SK-N-SH (cell line): ENCODE data around the gene DIPK1A. TPM values are rescaled to one million over a fixed set of nuclear protein-coding genes. Genes with fewer than 3 reads are reported as not detected.

Source experiments
- CTCF ChIA-PET: fragments of 300-600, 350-600 bp; formaldehyde crosslinking; extraction: SDS; loops from one replicate; lab custom pipeline; 2021; lab: Yijun Ruan, JAX
- POLR2A ChIA-PET: fragments of 350-600 bp; sonication (Branson Sonifier 250); formaldehyde crosslinking; extraction: SDS; loops from one replicate; lab custom pipeline; 2020; ENCODE audit warnings: antibody characterized with exemption, inconsistent platforms; lab: Yijun Ruan, JAX
- DNase-seq: peaks from one replicate; pipeline ENCODE4 v3.0.0; 2012
- H2AFZ ChIP-seq: fragments of 200-600 bp; sonication (generic); 2 replicates; pipeline ENCODE4 v1.8.1; 2016; ENCODE audit warnings: antibody characterized with exemption, mild to moderate bottlenecking, low read depth
- H3F3A ChIP-seq: fragments of 200-600 bp; sonication (generic); replicated peaks from 2 replicates; pipeline ENCODE3; 2016; ENCODE audit warnings: antibody characterized with exemption, mild to moderate bottlenecking; ENCODE audit not compliant: insufficient read depth
- H3K27ac ChIP-seq, 2 experiments: fragments of 200-500 bp in 1 of 2; fragments of 200-600 bp in 1 of 2; sonication (Bioruptor generic) in 1 of 2; sonication (generic), shearing (Covaris generic) in 1 of 2; 2 replicates each; pipeline versions ENCODE4 v1.5.1 to v1.6.1; 2014 to 2016; ENCODE audit warnings: low read depth in 2 of 2, inconsistent platforms in 1 of 2, low read length in 1 of 2, mild to moderate bottlenecking in 1 of 2, mixed read lengths in 1 of 2
- H3K27me3 ChIP-seq: fragments of 200-600 bp; sonication (generic), shearing (Covaris generic); 2 replicates; pipeline ENCODE4 v1.6.1; 2016; ENCODE audit warnings: mixed run types; ENCODE audit not compliant: insufficient read depth
- H3K36me3 ChIP-seq, 2 experiments: fragments of 200-500 bp in 1 of 2; fragments of 200-600 bp in 1 of 2; sonication (Bioruptor generic) in 1 of 2; sonication (generic) in 1 of 2; replicated peaks in 1 of 2; 2 replicates each; pipeline versions ENCODE3 to v1.5.1; 2014 to 2016; ENCODE audit warnings: low read length in 1 of 2, mild to moderate bottlenecking in 1 of 2; ENCODE audit not compliant: insufficient read depth in 2 of 2, control insufficient read depth in 1 of 2
- H3K4me1 ChIP-seq, 2 experiments: fragments of 200-500 bp in 1 of 2; fragments of 200-600 bp in 1 of 2; sonication (Bioruptor generic) in 1 of 2; sonication (generic), shearing (Covaris generic) in 1 of 2; 2 replicates each; pipeline versions ENCODE4 v1.5.1 to v1.6.1; 2014 to 2016; ENCODE audit warnings: low read depth in 1 of 2, low read length in 1 of 2, mixed run types in 1 of 2; ENCODE audit not compliant: insufficient read depth in 2 of 2, control insufficient read depth in 1 of 2
- H3K4me2 ChIP-seq: fragments of 200-600 bp; sonication (generic), shearing (Covaris generic); 2 replicates; pipeline ENCODE4 v1.6.1; 2017; ENCODE audit warnings: mixed run types
- H3K4me3 ChIP-seq, 2 experiments: fragments of 200-500 bp in 1 of 2; fragments of 200-600 bp in 1 of 2; sonication (Bioruptor generic) in 1 of 2; sonication (generic), shearing (Covaris generic) in 1 of 2; 2 replicates each; pipeline versions ENCODE4 v1.5.1 to v1.8.1; 2014 to 2016; ENCODE audit warnings: low read depth in 2 of 2, inconsistent platforms in 1 of 2, low read length in 1 of 2, mild to moderate bottlenecking in 1 of 2, mixed read lengths in 1 of 2, moderate library complexity in 1 of 2
- H3K79me2 ChIP-seq: fragments of 200-600 bp; sonication (generic); 2 replicates; pipeline ENCODE4 v1.8.1; 2017; ENCODE audit warnings: mild to moderate bottlenecking; ENCODE audit not compliant: insufficient read depth
- H3K9ac ChIP-seq: fragments of 200-600 bp; sonication (generic); 2 replicates; pipeline ENCODE4 v1.6.1; 2017; ENCODE audit warnings: mixed run types
- H3K9me2 ChIP-seq: fragments of 200-600 bp; sonication (generic); 2 replicates; pipeline ENCODE4 v1.6.1; 2017; ENCODE audit warnings: mixed run types
- H3K9me3 ChIP-seq: fragments of 200-600 bp; sonication (generic); 2 replicates; pipeline ENCODE4 v1.6.1; 2017; ENCODE audit warnings: mixed run types, mild to moderate bottlenecking, moderate library complexity
- H4K20me1 ChIP-seq: fragments of 200-600 bp; sonication (generic); 2 replicates; pipeline ENCODE4 v1.6.1; 2017; ENCODE audit warnings: mild to moderate bottlenecking, mixed run types; ENCODE audit not compliant: insufficient read depth
- CHD2 ChIP-seq: fragments of 150-350 bp; IDR thresholded peaks from 2 replicates; pipeline ENCODE4 v1.6.1; 2018; ENCODE audit warnings: low read length; ENCODE audit not compliant: partially characterized antibody
- EP300 ChIP-seq, 2 experiments: IDR thresholded peaks; 2 replicates each; pipeline versions ENCODE4 v1.4.0 to v1.6.1; 2012; ENCODE audit warnings: borderline replicate concordance in 1 of 2, low read depth in 1 of 2, low read length in 1 of 2
- EZH2phosphoT487 ChIP-seq: fragments of 200-600 bp; sonication (generic); IDR thresholded peaks from 2 replicates; pipeline ENCODE4 v1.6.1; 2017; ENCODE audit warnings: low read depth, mixed run types, mild to moderate bottlenecking, antibody characterized with exemption, moderate library complexity, borderline replicate concordance
- FOSL2 ChIP-seq: IDR thresholded peaks from 2 replicates; pipeline ENCODE4 v1.4.0; 2012; ENCODE audit warnings: low read depth, mild to moderate bottlenecking, moderate library complexity, borderline replicate concordance
- FOXJ3 ChIP-seq: sonication (generic); formaldehyde crosslinking; IDR thresholded peaks from 2 replicates; pipeline ENCODE4 v1.5.1; 2020; ENCODE audit warnings: mild to moderate bottlenecking, missing genetic modification reagents
- FOXM1 ChIP-seq: IDR thresholded peaks from 2 replicates; pipeline ENCODE4 v1.4.0; 2012; ENCODE audit warnings: low read depth, mild to moderate bottlenecking
- GABPA ChIP-seq: IDR thresholded peaks from 2 replicates; pipeline ENCODE4 v1.4.0; 2012; ENCODE audit warnings: low read depth, mild to moderate bottlenecking
- GATA2 ChIP-seq: sonication (generic); formaldehyde crosslinking; IDR thresholded peaks from 2 replicates; pipeline ENCODE4 v1.5.0; 2020; ENCODE audit warnings: mild to moderate bottlenecking, missing genetic modification reagents
- JUND ChIP-seq: IDR thresholded peaks from 2 replicates; pipeline ENCODE4 v1.4.0; 2012
- MEF2A ChIP-seq: IDR thresholded peaks from 2 replicates; pipeline ENCODE4 v1.4.0; 2012; ENCODE audit warnings: low read depth, borderline replicate concordance
- NFIC ChIP-seq: IDR thresholded peaks from 2 replicates; pipeline ENCODE4 v1.4.0; 2012; ENCODE audit warnings: borderline replicate concordance
- NRF1 ChIP-seq: IDR thresholded peaks from 2 replicates; pipeline ENCODE4 v1.6.1; 2012; ENCODE audit warnings: low read depth, mild to moderate bottlenecking, low read length
- POLR2AphosphoS5 ChIP-seq: IDR thresholded peaks from 2 replicates; pipeline ENCODE4 v1.6.1; 2012; ENCODE audit warnings: low read depth, low read length
- RAD21 ChIP-seq: IDR thresholded peaks from 2 replicates; pipeline ENCODE4 v1.6.1; 2012; ENCODE audit warnings: mild to moderate bottlenecking, low read length
- RCOR1 ChIP-seq: fragments of 150-350 bp; IDR thresholded peaks from 2 replicates; pipeline ENCODE4 v1.6.1; 2017; ENCODE audit warnings: antibody characterized with exemption, low read length
- REST ChIP-seq: IDR thresholded peaks from 2 replicates; pipeline ENCODE4 v1.6.1; 2012; ENCODE audit warnings: mild to moderate bottlenecking, low read depth, low read length, moderate library complexity
- RFX5 ChIP-seq: IDR thresholded peaks from 2 replicates; pipeline ENCODE4 v1.6.1; 2012; ENCODE audit warnings: mild to moderate bottlenecking, improper control_type of control experiment, low read length
- RXRA ChIP-seq: IDR thresholded peaks from 2 replicates; pipeline ENCODE4 v1.4.0; 2012; ENCODE audit warnings: low read depth, mild to moderate bottlenecking, borderline replicate concordance
- SMC3 ChIP-seq: IDR thresholded peaks from 2 replicates; pipeline ENCODE4 v1.6.1; 2012; ENCODE audit warnings: low read depth, low read length, improper control_type of control experiment
- TCF12 ChIP-seq: IDR thresholded peaks from 2 replicates; pipeline ENCODE4 v1.4.0; 2012
- USF1 ChIP-seq: IDR thresholded peaks from 2 replicates; pipeline ENCODE4 v1.4.0; 2012; ENCODE audit warnings: low read depth, borderline replicate concordance
- YY1 ChIP-seq: IDR thresholded peaks from 2 replicates; pipeline ENCODE4 v1.4.0; 2012; ENCODE audit warnings: low read depth, mild to moderate bottlenecking
- WGBS: methylation state at CpG from one replicate; pipeline ENCODE4 v1.1.6; 2017; ENCODE audit warnings: low lambda C conversion rate; 5-methylcytosine and 5-hydroxymethylcytosine counted together
- polyA plus RNA-seq, 3 experiments: library from polyadenylated mRNA; depleted of rRNA; stranded (reverse); fragments of >200 nt; gene quantifications; 2 replicates each; pipeline ENCODE4 v1.2.3, GENCODE V29; 2012
- TF ChIP-seq, protein P1 (sequence below): IDR thresholded peaks from 2 replicates; pipeline ENCODE4 v1.4.0; 2012; ENCODE audit warnings: low read depth, borderline replicate concordance
- TF ChIP-seq, protein P2 (sequence below): IDR thresholded peaks from 2 replicates; pipeline ENCODE4; 2012
- TF ChIP-seq, protein P3 (sequence below): IDR thresholded peaks from 2 replicates; pipeline ENCODE4 v1.4.0; 2012; ENCODE audit warnings: low read depth

Gene DIPK1A
- polyA plus RNA-seq, 1 of the 3 experiments (the other 2 are of a cell fraction), result 3.4 TPM

DNA sequence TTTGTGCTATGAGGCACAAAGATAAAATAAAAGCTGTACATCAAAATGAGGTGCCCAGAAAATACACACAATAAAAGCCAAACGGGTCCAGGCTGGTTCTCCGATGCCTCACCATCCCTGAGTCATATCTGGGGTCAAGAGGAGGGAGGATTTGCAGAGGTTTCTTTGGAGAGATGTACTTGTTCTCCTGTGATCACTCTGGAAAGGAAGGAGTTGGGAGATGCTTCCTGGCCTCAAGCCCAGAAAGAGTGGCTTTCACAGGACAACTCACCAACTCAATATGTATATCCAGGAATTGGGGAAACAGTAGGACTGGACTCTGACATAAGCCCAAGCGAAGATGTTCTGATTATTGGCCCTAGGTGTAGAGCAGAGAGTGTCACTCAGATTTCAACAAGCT is 51.9 kb downstream of the DIPK1A start (continued):
- TF ChIP-seq, protein P1, sequence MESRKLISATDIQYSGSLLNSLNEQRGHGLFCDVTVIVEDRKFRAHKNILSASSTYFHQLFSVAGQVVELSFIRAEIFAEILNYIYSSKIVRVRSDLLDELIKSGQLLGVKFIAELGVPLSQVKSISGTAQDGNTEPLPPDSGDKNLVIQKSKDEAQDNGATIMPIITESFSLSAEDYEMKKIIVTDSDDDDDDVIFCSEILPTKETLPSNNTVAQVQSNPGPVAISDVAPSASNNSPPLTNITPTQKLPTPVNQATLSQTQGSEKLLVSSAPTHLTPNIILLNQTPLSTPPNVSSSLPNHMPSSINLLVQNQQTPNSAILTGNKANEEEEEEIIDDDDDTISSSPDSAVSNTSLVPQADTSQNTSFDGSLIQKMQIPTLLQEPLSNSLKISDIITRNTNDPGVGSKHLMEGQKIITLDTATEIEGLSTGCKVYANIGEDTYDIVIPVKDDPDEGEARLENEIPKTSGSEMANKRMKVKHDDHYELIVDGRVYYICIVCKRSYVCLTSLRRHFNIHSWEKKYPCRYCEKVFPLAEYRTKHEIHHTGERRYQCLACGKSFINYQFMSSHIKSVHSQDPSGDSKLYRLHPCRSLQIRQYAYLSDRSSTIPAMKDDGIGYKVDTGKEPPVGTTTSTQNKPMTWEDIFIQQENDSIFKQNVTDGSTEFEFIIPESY, result no peak
- no peak for TF ChIP-seq REST

DNA sequence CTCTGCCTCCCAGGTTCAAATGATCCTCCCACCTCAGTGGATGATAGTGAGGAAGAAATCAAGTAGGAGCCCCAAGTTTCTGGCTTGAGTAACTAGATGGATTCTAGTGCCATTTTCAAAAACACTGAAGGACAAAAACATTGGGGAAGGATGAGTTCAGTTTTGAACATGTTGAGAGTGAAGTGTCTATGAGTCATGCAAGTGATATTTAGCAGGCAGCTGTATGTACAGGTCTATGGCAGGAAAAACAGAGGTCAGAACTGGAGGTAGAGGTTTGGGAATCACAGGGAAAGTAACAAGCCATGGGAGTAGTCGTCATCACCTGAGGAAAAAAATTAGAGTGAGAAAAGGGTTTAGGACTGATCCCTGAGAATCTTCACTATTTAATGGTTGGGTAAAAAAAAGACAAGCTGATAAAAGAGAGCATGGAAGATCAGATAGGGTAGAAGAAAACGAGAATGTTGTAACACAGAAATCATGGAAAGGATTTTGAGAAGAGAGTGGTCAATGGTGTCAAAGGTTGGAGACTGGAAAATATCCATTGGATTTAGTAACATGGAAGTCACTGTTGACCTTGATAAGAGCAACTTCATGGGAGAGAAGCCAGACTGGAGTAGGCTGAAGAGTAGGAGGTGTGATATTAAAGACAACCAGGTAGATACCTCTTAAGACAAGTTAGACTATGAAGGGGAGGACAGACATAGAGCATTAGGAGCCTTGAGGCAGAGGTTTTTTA is 53.1 kb downstream of the DIPK1A start:
- Histone ChIP-seq H3K79me2 (no peaks in the 10 kb centered on the region), H3K27me3 (no peaks in the 10 kb centered on the region), H3K9ac (no peak overlapping the region), H3K4me1 (peaks cover 2 to 12% of the 10 kb centered on the region in 2 experiments; a peak in 2 of 4 replicates), H3K4me2 (peak overlapping the region; percentile 34; the same call in 1 of the 2 replicates), H3K36me3 (no peaks in the 10 kb centered on the region), H3K27ac (peak overlapping the region in 1 of 2 experiments; percentile 66; a peak in 2 of 4 replicates), H3K9me3 (no peaks in the 10 kb centered on the region), H2AFZ (no peak overlapping the region), H3K4me3 (no peak overlapping the region), H3K9me2 (no peaks in the 10 kb centered on the region), H4K20me1 (no peaks in the 10 kb centered on the region), H3F3A (peaks cover 17% of the 10 kb centered on the region)
- POLR2A ChIA-PET, result no interaction called here
- CTCF ChIA-PET, result interaction anchor here (0.7 to 2.0 kb wide), 5 partner anchors 49 to 330 kb away, joined by 3 to 6 read pairs (median 3); no protein-coding TSS in a partner anchor
- 78% methylated on average over 2 of the region's 2 CpGs for WGBS
- no peak for DNase-seq
- no peak for TF ChIP-seq EZH2phosphoT487
- TF ChIP-seq EP300 (IDR thresholded peaks at IDR 0.05; ENCODE audit: borderline replicate concordance in 1 of 2, low read depth in 1 of 2, low read length in 1 of 2), result no peak; a peak in 1 of 4 replicates
- TF ChIP-seq SMC3, result no peak
- peak; percentile 70; the same call in 1 of the 2 replicates for TF ChIP-seq FOSL2
- TF ChIP-seq NRF1, result no peak
- no peak for TF ChIP-seq RAD21
- TF ChIP-seq, protein P2, sequence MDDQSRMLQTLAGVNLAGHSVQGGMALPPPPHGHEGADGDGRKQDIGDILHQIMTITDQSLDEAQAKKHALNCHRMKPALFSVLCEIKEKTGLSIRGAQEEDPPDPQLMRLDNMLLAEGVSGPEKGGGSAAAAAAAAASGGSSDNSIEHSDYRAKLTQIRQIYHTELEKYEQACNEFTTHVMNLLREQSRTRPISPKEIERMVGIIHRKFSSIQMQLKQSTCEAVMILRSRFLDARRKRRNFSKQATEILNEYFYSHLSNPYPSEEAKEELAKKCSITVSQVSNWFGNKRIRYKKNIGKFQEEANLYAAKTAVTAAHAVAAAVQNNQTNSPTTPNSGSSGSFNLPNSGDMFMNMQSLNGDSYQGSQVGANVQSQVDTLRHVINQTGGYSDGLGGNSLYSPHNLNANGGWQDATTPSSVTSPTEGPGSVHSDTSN, result peak; percentile 38; the same call in 1 of the 2 replicates
- no peak for TF ChIP-seq RXRA
- no peak for TF ChIP-seq USF1
- TF ChIP-seq, protein P3, sequence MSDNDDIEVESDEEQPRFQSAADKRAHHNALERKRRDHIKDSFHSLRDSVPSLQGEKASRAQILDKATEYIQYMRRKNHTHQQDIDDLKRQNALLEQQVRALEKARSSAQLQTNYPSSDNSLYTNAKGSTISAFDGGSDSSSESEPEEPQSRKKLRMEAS, result no peak
- no peak for TF ChIP-seq FOXM1
- peak; percentile 50 for TF ChIP-seq JUND
- no peak; the same call in 1 of the 2 replicates for TF ChIP-seq NFIC
- TF ChIP-seq GABPA, result no peak
- TF ChIP-seq POLR2AphosphoS5, result no peak
- peak; percentile 73 for TF ChIP-seq TCF12
- no peak for TF ChIP-seq RFX5
- no peak for TF ChIP-seq MEF2A
- TF ChIP-seq FOXJ3 (CRISPR knock-in tag), result no peak
- TF ChIP-seq RCOR1, result no peak
- TF ChIP-seq CHD2, result no peak
- no peak for TF ChIP-seq GATA2
- TF ChIP-seq YY1, result no peak
